Measurements from ENCODE around the gene DHDDS. TPM values are rescaled to one million over a fixed set of nuclear protein-coding genes. Genes with fewer than 3 reads are reported as not detected.

The DHDDS gene
- total RNA-seq, 3 donors from 2014 or later, result 37.0 to 85.9 (median 42.9) TPM

DNA sequence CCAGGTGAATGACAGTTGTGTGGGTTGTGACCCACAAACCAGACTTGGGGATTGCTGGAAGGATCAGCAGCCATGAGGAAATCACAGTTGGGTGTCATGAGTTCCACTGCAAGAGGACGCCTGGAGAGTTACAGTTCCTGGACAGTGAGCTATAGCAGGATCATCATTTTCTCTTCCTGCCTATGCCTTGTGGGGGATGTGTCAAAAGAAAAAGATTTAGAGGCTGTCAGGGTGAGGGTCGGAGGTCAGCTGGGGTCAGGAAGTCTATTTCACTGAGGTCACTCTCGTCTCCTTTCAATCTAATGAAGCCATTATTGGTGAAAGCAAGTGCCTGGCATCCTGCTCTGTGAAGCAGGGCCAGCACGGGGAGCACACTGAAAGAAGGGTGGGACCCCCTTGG, 28.5 kb upstream of the DHDDS start:
- TF ChIP-seq, protein P1, sequence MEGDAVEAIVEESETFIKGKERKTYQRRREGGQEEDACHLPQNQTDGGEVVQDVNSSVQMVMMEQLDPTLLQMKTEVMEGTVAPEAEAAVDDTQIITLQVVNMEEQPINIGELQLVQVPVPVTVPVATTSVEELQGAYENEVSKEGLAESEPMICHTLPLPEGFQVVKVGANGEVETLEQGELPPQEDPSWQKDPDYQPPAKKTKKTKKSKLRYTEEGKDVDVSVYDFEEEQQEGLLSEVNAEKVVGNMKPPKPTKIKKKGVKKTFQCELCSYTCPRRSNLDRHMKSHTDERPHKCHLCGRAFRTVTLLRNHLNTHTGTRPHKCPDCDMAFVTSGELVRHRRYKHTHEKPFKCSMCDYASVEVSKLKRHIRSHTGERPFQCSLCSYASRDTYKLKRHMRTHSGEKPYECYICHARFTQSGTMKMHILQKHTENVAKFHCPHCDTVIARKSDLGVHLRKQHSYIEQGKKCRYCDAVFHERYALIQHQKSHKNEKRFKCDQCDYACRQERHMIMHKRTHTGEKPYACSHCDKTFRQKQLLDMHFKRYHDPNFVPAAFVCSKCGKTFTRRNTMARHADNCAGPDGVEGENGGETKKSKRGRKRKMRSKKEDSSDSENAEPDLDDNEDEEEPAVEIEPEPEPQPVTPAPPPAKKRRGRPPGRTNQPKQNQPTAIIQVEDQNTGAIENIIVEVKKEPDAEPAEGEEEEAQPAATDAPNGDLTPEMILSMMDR (IDR thresholded peaks at IDR 0.05), result no peak
- TF ChIP-seq POLR2AphosphoS5 (IDR thresholded peaks at IDR 0.05) (no peak), POLR2A (IDR thresholded peaks at IDR 0.05) (no peak)
- no peak overlapping the region for H3K4me3 ChIP-seq
- intact Hi-C loops (cut with DNase I; ENCODE audit: low total_unique reads), result no loop called here
- no peak for DNase-seq (ENCODE audit: low spot score in 2 of 2)
- no peaks in the 10 kb centered on the region for H3K4me1 ChIP-seq
- H3K27ac ChIP-seq, result no peak overlapping the region
- no peaks in the 10 kb centered on the region for H3K9me3 ChIP-seq
- no peaks in the 10 kb centered on the region for H3K36me3 ChIP-seq
- peaks cover 0 to 9% of the 10 kb centered on the region in 2 donors for H3K27me3 ChIP-seq

DNA sequence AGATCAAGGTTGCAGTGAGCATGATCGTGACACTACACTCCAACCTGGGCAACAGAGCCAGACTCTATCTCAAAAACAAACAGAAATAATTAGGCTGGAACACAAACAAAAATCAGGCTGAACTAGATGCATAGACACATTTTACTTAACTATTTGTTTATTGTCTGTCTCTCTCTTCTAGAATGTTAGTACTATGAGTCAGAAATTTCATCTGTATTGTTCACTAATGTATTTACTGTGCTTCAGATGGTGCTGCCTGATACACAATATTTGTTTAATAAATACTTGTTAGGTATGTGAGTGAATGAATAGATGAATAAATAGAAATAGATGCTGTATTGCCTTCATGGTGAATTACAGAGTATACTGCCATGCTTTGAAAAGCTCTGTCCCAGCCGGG, 27.5 kb upstream of the DHDDS start:
- H3K4me3 ChIP-seq, result no peak overlapping the region

DNA sequence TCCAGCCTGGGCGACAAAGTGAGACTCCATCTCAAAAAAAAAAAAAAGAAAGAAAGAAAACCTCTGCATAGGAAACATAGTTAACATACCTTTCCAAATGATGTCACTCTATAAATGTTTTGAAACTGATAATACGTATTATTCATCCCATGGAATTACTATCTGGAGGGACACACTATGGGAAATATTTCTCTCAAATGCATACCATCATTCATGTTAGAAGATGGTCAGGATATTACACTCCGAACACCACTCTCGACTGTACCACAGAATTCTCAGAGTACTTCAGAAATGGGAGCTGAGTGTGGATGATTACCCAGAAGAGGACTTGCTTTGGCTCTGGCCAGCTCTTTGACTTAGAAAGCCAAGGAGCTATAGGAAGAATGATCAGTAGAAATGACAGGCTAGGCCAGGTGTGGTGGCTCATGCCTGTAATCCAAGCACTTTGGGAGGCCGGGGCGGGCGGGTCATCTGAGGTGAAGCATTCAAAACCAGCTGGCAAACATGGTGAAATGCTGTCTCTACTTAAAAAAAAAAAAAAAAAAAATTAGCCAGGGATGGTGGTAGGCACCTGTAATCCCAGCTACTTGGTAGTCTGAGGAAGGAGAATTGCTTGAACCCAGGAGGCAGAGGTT, 26.7 kb upstream of the DHDDS start:
- H3K4me1 ChIP-seq, result no peaks in the 10 kb centered on the region
- no peaks in the 10 kb centered on the region for H3K9me3 ChIP-seq
- TF ChIP-seq POLR2AphosphoS5 (IDR thresholded peaks at IDR 0.05) (no peak), POLR2A (IDR thresholded peaks at IDR 0.05) (no peak)
- TF ChIP-seq, protein P1 (IDR thresholded peaks at IDR 0.05), result no peak
- H3K27ac ChIP-seq, result no peak overlapping the region
- DNase-seq (ENCODE audit: low spot score in 2 of 2), result no peak
- no peak overlapping the region for H3K4me3 ChIP-seq
- no peaks in the 10 kb centered on the region for H3K36me3 ChIP-seq
- H3K27me3 ChIP-seq, result peaks cover under 1 to 22% of the 10 kb centered on the region in 2 donors
- intact Hi-C loops (cut with DNase I; ENCODE audit: low total_unique reads), result no loop called here

More for the DNA sequence above, 27.5 kb upstream of the DHDDS start:
- Histone ChIP-seq H3K9me3 (no peaks in the 10 kb centered on the region), H3K27me3 (peaks cover 0 to 15% of the 10 kb centered on the region in 2 donors), H3K27ac (no peak overlapping the region), H3K36me3 (no peaks in the 10 kb centered on the region), H3K4me1 (no peaks in the 10 kb centered on the region)
- TF ChIP-seq, protein P1 (IDR thresholded peaks at IDR 0.05), result no peak
- TF ChIP-seq POLR2A (IDR thresholded peaks at IDR 0.05) (no peak), POLR2AphosphoS5 (IDR thresholded peaks at IDR 0.05) (no peak)
- DNase-seq (ENCODE audit: low spot score in 2 of 2), result no peak
- intact Hi-C loops (cut with DNase I; ENCODE audit: low total_unique reads), result no loop called here

DNA sequence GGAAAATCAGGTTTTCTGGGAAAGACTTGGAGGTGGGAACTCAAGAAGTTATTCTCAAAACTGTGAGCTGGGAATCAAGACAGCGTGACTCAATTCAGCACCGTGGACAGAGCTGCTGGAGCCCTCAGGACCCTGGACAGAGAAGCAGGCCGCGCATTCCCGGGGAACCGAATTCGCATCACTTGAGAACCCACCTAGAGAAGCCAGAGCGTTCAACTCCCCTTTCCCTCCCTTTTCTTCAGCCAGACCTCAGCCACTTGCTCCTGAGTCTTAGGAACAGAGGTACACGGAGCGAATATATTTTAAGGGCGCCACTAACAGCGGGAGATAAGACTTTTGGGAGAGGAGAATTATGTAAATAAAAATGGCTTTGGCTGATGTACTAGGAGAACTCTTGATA, 23.5 kb upstream of the DHDDS start:
- no peak overlapping the region for H3K27ac ChIP-seq
- no peaks in the 10 kb centered on the region for H3K4me1 ChIP-seq
- H3K9me3 ChIP-seq, result no peaks in the 10 kb centered on the region
- no peaks in the 10 kb centered on the region for H3K36me3 ChIP-seq
- H3K27me3 ChIP-seq, result peaks cover 12 to 52% of the 10 kb centered on the region in 2 donors
- DNase-seq (ENCODE audit: low spot score in 2 of 2), result peak; percentile 45 to 78
- intact Hi-C loops (cut with DNase I; ENCODE audit: low total_unique reads), result no loop called here
- no peak overlapping the region for H3K4me3 ChIP-seq
- TF ChIP-seq, protein P1 (IDR thresholded peaks at IDR 0.05), result no peak
- TF ChIP-seq POLR2AphosphoS5 (IDR thresholded peaks at IDR 0.05) (no peak), POLR2A (IDR thresholded peaks at IDR 0.05) (no peak)

GRCh38 chr1:26409191-26409807, 22.8 kb upstream of the DHDDS start:
- no peak overlapping the region for H3K4me3 ChIP-seq
- intact Hi-C loops (cut with DNase I; ENCODE audit: low total_unique reads), result no loop called here
- no peaks in the 10 kb centered on the region for H3K4me1 ChIP-seq
- no peak overlapping the region for H3K27ac ChIP-seq
- no peaks in the 10 kb centered on the region for H3K9me3 ChIP-seq
- TF ChIP-seq, protein P1 (IDR thresholded peaks at IDR 0.05), result no peak
- TF ChIP-seq POLR2AphosphoS5 (IDR thresholded peaks at IDR 0.05) (no peak), POLR2A (IDR thresholded peaks at IDR 0.05) (no peak)
- no peak for DNase-seq (ENCODE audit: low spot score in 2 of 2)
- H3K36me3 ChIP-seq, result no peaks in the 10 kb centered on the region
- H3K27me3 ChIP-seq, result peaks cover 12 to 53% of the 10 kb centered on the region in 2 donors
